Hematopoietic multipotent progenitor cell (in vitro differentiated cells): ENCODE results near the gene SOCS1. TPM values are rescaled to one million over a fixed set of nuclear protein-coding genes. Genes with fewer than 3 reads are reported as not detected.
"Not testable (repeated sequence)": the region's sequence is repeated elsewhere in the genome, so short reads cannot be mapped to it uniquely, and the experiment has no call there.

ENCODE experiments used
- DNase-seq, 3 donors: peaks; one replicate each; pipeline ENCODE4 v3.0.0-alpha.2; 2011 to 2015; ENCODE audit warnings: low read depth in 2 of 3, low spot score in 2 of 3
- total RNA-seq: library from RNA; depleted of rRNA; stranded (reverse); fragments of >200 nt; gene quantifications from one replicate; pipeline ENCODE4 v1.2.3, GENCODE V29; 2012

Gene SOCS1
- total RNA-seq, 1 donor = 6.2 TPM

- DNase-seq = no peak
Observed at GRCh38 chr16:11231367-11231970, 24.5 kb downstream of the SOCS1 start.

DNA sequence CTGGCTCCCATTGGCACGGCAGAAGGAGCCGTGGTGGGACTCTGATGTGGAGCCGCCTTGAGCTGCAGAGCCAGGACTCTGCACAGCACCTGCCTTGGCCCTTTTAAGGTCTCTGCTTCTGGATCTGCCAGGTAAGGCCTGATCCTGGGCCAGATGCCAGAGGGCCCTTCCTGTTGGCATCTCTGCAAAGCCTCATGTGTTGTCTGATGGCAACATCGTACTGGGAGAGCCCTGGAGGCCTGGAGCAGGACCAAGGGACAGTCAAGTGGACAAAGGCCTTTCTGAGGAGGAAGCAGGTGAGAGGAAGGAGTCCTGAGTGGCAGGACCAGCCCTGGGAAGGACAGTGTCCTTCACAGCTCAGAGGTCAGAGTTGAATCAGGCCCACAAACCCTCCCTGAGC is 26.1 kb downstream of the SOCS1 start:
- DNase-seq = no peak

- no peak for DNase-seq
Observed at GRCh38 chr16:11229432-11229831, 26.6 kb downstream of the SOCS1 start.

DNA sequence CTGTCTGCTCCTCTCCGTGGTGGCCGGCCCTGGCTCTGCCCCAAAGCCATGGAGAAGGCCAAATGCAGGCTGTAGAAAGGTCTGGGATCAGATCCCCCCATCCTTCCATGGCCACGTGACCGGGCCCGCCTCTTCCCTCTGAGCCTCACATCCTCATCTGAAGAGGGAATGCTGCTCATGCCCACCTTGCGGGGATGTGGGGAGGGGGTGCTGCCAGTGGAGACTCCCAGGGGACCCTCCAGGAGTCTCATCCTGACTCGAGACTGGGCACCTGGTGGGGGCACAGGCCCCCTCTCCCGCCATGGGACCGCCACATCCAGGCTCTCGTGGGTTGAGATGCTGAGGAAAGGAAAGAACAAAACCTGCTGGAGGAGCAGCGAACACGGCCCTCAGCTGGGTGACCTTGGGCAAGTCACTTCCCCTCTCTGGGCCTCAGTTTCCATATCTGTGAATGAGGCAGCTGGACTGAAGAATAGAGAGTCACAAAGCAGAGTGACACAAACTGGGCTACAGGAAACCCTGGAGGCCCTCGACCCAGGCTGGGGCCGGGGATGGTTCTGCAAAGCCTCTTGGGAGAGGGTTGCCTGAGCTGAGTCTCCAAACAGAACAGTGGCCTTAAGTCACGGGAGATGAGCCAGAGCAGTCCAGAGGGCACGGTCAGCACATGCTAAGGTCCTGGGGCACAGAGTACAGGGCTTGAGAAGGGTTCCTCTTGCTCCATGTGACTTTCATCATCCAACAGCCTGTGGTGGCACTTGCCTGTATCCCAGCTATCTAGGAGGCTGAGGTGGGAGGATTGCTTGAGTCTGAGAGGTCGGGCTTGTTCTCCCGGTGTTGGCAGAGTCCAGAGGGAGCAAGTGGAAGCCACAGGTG is 30.1 kb downstream of the SOCS1 start:
- no peak for DNase-seq

DNA sequence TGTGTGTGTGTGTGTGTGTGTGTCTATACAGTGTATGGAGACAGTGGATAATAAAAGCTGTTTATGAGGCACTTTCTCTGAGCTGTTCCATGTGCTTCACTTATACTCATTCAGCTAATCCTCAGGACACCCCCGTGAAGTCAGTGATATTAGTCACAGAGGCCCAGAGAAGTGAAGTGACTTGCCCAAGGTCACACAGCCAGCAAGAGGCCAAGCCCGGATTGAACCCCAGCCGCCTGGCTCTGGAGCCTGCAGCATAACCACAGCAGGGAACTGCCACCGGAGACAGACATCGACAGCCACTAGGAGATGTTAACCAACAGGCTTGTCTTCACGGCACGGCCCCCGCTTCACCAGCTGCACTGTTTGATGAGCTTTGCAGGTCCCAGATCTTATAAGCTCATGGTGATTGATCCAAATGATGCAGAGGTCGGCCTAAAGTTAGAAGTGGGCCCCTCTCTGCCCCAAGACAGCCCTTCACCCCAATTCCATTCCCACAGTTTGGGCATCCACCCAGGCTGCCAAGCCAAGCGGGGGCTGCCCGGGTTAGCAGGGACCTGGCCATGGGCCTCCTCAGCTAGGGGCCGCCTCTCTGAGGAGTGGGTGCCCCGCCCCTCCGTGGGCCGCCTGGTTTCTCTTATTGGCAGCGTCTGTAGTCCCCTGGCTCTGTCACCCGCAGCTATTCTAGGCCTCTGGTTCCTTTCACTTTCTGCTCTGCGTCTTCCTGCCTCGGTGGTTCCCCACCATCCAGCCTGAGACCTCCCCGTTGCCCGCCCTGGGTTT is 30.9 kb downstream of the SOCS1 start:
- peak; percentile 37 to 55 (median 50) for DNase-seq

GRCh38 chr16:11224096-11224893 is 31.7 kb downstream of the SOCS1 start:
- DNase-seq = peak; percentile 36 to 80 (median 77)

DNA sequence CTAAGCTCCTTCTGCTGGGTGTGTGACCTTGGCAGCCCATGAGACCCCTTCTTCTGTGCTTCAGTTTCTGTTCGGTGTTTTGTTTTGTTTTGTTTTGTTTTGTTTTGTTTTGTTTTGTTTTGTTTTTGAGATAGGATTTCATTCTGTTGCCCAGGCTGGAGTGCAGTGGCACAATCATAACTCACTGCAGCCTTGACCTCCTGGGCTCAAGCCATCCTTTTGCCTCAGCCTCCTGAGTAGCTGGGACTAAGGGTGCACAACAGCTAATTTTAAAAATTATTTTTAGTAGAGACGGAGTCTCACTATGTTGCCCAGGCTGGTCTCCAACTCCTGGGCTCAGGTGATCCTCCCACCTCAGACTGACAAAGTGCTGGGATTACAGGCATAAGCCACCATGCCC is 35.5 kb downstream of the SOCS1 start:
- DNase-seq = not testable (repeated sequence)

GRCh38 chr16:11219178-11219577 is 36.8 kb downstream of the SOCS1 start:
- DNase-seq = no peak

DNA sequence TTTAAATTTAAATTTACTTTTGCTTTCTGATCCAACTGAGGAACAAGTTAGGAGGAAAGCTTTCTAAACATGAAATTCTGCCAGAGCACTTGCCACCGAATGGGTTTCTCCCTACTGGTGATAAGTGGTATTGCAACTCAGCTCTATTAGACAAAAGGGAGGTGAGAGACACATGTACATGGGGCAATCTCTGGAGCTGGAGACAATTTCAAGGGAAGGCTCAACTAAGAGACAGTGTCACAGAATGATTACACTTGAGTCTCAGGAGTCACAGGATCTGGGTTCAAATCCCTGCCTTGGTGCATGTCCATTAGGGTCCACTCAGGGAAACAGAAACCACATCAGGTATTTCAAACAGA is 37.4 kb downstream of the SOCS1 start:
- DNase-seq = no peak

GRCh38 chr16:11217651-11218603 is 38.1 kb downstream of the SOCS1 start:
- DNase-seq = no peak

DNA sequence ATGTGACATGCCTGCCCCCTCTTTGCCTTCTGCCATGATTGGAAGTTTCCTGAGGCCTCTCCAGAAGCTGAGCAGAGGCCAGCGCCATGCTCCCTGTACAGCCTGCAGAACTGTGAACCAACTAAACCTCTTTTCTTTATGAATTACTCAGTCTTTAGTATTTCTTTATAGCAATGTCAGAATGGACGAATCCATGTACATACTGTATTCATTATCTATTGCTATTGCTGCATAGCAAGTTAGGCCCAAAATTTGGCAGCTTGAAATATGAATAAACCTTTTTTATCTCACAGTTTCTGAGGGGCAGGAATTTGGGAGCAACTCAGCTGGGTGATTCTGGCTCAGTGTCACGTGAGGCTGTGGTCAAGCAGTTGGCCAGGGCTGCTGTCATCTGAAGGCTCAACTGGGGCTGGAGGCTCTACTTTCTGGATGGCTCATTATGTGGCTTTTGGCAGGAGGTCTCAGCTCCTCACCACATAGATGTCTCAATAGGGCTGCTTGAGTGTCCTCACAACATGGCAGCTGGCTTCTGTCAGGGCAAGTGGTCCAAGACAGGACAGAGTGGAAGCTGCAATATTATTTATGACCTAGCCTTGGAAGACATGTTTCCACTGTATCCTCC is 40.0 kb downstream of the SOCS1 start:
- no peak for DNase-seq

- no peak for DNase-seq
Observed at GRCh38 chr16:11213799-11214198, 42.2 kb downstream of the SOCS1 start.

DNA sequence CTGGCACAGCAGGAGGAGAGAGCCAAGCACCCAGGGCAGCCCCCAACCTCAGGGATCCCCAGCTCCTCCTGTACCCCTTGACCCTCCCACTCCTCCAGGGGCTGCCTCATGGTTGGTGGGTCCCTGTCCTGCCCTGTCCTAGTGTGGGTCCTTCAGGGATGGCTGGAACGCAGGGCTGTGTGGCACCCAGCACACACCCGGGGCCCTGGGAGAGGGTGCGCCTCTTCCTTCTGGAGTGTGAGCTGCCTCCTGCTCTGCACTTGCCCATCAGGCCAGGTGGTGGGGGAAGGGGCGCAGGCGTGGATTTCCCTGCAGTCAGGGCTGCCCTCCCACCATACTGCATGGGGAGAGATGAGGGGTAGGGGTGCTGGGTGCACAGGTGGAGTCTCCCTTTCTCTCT is 42.6 kb downstream of the SOCS1 start:
- DNase-seq = no peak

DNA sequence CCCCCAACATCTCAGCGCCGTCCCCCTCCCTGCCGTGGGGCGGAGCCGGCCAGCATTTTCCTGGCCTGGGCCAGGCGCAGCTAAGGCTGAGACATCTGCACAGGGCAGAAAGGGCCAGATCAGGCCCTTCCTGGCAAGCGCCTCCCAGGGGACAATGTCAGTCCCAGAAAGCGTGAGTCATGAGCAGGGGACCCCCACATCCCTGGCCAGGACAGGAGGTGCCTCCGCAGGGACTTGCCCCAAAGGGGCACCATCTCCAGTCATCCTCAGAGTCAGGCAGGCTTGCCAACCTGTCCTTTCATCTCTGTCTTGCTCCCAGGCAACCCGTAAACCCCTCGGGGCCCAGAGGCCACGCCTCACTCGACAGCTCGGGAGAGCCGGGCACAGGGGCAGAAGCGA is 43.2 kb downstream of the SOCS1 start:
- no peak for DNase-seq

DNA sequence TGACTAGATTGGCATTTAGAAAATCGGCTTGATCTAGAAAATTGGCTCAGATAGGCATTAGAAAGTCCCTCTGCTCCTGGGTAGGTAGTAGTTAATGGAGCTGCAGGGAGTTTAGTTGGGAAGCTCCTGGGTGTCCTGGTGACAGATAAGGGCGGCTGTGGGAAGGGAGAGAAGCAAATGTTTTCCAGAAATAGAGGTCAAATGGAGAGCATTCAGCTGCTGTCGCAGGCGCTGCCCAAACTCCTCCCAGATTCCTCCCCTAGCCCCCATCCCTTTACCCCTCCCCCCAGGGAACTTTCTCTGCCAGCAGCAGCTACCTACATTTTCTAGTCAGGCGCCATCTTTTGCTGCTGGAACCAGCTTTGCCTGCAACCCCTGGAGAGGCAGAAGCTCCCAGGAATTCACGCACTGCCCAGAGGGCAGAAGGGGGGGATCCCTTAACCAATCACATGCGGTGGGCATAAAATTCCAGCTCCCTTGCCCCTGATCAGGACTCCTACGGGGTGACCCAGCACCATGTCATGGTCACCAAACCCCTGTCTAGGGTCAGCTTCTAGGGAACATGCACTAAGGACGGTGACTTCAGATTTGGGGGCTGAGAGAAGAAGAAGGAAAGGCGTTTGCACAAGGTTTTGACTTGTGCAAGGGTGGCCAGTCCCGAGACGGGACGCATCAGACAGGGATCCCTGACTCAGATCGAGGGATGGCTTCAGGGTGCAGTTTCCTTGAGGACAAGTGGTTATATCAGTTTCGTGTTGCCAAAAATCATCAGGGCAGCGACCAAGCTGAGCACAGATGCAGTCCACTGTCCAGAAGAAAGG is 43.8 kb downstream of the SOCS1 start:
- DNase-seq = no peak

GRCh38 chr16:11211061-11211976 is 44.7 kb downstream of the SOCS1 start:
- no peak for DNase-seq

- DNase-seq = no peak
Observed at GRCh38 chr16:11210260-11210659, 45.7 kb downstream of the SOCS1 start.
